Hepatocyte (in vitro differentiated cells): Measurements from ENCODE around the gene PSMC2. TPM values are rescaled to one million over a fixed set of nuclear protein-coding genes. Genes with fewer than 3 reads are reported as not detected.

Experiments
- DNase-seq: peaks from one replicate; pipeline ENCODE4 v3.0.0-alpha.2; 2016; ENCODE audit warnings: low spot score
- H2AFZ ChIP-seq: fragments of 200-600 bp; sonication (generic); 2 replicates; pipeline ENCODE4 v1.6.0; 2016; ENCODE audit warnings: antibody characterized with exemption, mild to moderate bottlenecking
- H3K27ac ChIP-seq: fragments of 200-600 bp; sonication (generic); 2 replicates; pipeline ENCODE4 v1.5.1; 2016; ENCODE audit warnings: mild to moderate bottlenecking
- H3K27me3 ChIP-seq: fragments of 200-600 bp; sonication (generic); 2 replicates; pipeline ENCODE4 v1.6.1; 2016
- H3K36me3 ChIP-seq: fragments of 200-600 bp; sonication (generic); replicated peaks from 2 replicates; pipeline ENCODE4 v1.5.1; 2016; ENCODE audit warnings: low read depth; ENCODE audit not compliant: insufficient read depth
- H3K4me1 ChIP-seq: fragments of 200-600 bp; sonication (generic); 2 replicates; pipeline ENCODE4 v1.5.1; 2016; ENCODE audit warnings: mild to moderate bottlenecking, moderate library complexity; ENCODE audit not compliant: insufficient read depth
- H3K4me2 ChIP-seq: fragments of 200-600 bp; sonication (generic); 2 replicates; pipeline ENCODE4 v1.6.0; 2016
- H3K4me3 ChIP-seq: fragments of 200-600 bp; sonication (generic); 2 replicates; pipeline ENCODE4 v1.5.1; 2016; ENCODE audit warnings: mild to moderate bottlenecking
- H3K79me2 ChIP-seq: fragments of 200-600 bp; sonication (generic); 2 replicates; pipeline ENCODE4 v1.6.0; 2017; ENCODE audit warnings: mild to moderate bottlenecking
- H3K9me2 ChIP-seq: fragments of 200-600 bp; sonication (generic); replicated peaks from 2 replicates; pipeline ENCODE4 v1.6.0; 2017; ENCODE audit warnings: mild to moderate bottlenecking; ENCODE audit not compliant: insufficient read depth
- H3K9me3 ChIP-seq: fragments of 200-600 bp; sonication (generic); 2 replicates; pipeline ENCODE4 v1.5.1; 2016; ENCODE audit warnings: low read depth, mild to moderate bottlenecking
- H4K20me1 ChIP-seq: fragments of 200-600 bp; sonication (generic); 2 replicates; pipeline ENCODE4 v1.6.0; 2016; ENCODE audit warnings: mild to moderate bottlenecking; ENCODE audit not compliant: insufficient read depth, poor library complexity, severe bottlenecking
- EZH2 ChIP-seq: fragments of 200-600 bp; sonication (generic); IDR thresholded peaks from 2 replicates; pipeline ENCODE4 v1.6.1; 2016; ENCODE audit warnings: antibody characterized with exemption, mild to moderate bottlenecking, borderline replicate concordance
- EZH2phosphoT487 ChIP-seq: fragments of 200-600 bp; sonication (generic); IDR thresholded peaks from one replicate; pipeline ENCODE4 v1.6.1; 2018; ENCODE audit warnings: antibody characterized with exemption, mild to moderate bottlenecking, low read depth, moderate library complexity; ENCODE audit not compliant: unreplicated experiment, severe bottlenecking
- WGBS: methylation state at CpG from one replicate; pipeline ENCODE4 v1.1.6; 2016; ENCODE audit warnings: low lambda C conversion rate; ENCODE audit errors: missing lambda C conversion rate; 5-methylcytosine and 5-hydroxymethylcytosine counted together
- polyA plus RNA-seq: library from polyadenylated mRNA; unstranded; fragments of >200 nt; fragmentation: Nextera tagmentation; extraction: Ambion mirVana; gene quantifications from 2 replicates; pipeline ENCODE4 v1.2.1, GENCODE V29; 2016
- total RNA-seq: library from RNA; depleted of rRNA; stranded (reverse); fragments of >200 nt; gene quantifications from 2 replicates; pipeline ENCODE4 v1.2.3, GENCODE V29; 2014
- TF ChIP-seq, protein P1 (sequence below): fragments of 200-600 bp; sonication (generic); IDR thresholded peaks from 2 replicates; pipeline ENCODE4 v1.5.1; 2016; ENCODE audit warnings: antibody characterized with exemption, mild to moderate bottlenecking; ENCODE audit not compliant: poor library complexity

Gene PSMC2
- total and polyA plus RNA-seq, 2 experiments from 2014 or later = 138 to 158 TPM

DNA sequence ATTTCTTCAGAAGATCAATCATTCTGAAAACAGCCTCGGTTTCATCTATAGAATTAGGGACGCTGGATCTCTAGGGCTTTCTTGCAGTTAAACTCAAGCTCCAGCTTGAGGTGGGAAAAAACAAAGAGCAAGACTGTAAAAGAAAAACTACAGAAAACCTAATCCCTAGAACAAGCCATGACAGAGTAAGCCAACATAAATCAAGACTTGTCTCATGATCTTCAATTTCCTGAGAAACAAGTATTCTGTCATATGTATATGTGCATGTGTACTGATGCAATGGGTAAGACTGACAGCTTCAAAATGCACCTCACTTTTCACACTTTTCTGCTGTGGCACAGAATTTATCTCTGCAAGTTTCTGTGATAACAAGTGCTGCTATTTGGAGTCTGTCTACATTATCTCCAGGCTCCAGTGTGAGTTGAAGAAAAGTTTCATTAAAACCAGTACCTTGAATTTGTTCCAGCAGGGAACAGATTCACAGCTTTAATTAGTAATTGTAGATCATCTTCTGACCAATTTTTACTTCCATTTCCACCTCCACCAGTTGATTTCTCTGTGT is 31.0 kb upstream of the PSMC2 start:
- TF ChIP-seq, protein P1, sequence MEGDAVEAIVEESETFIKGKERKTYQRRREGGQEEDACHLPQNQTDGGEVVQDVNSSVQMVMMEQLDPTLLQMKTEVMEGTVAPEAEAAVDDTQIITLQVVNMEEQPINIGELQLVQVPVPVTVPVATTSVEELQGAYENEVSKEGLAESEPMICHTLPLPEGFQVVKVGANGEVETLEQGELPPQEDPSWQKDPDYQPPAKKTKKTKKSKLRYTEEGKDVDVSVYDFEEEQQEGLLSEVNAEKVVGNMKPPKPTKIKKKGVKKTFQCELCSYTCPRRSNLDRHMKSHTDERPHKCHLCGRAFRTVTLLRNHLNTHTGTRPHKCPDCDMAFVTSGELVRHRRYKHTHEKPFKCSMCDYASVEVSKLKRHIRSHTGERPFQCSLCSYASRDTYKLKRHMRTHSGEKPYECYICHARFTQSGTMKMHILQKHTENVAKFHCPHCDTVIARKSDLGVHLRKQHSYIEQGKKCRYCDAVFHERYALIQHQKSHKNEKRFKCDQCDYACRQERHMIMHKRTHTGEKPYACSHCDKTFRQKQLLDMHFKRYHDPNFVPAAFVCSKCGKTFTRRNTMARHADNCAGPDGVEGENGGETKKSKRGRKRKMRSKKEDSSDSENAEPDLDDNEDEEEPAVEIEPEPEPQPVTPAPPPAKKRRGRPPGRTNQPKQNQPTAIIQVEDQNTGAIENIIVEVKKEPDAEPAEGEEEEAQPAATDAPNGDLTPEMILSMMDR = no peak
- TF ChIP-seq EZH2 (no peak), EZH2phosphoT487 (no peak)
- H3K27me3 ChIP-seq = no peaks in the 10 kb centered on the region
- 98% methylated on average over 2 of the region's 2 CpGs for WGBS
- no peak overlapping the region for H3K4me3 ChIP-seq
- no peak for DNase-seq
- H3K9me3 ChIP-seq = no peaks in the 10 kb centered on the region
- peaks cover 12% of the 10 kb centered on the region for H3K36me3 ChIP-seq
- H3K27ac ChIP-seq = no peak overlapping the region
- no peaks in the 10 kb centered on the region for H3K4me1 ChIP-seq
- no peaks in the 10 kb centered on the region for H4K20me1 ChIP-seq
- no peak overlapping the region for H2AFZ ChIP-seq
- no peak overlapping the region for H3K4me2 ChIP-seq
- no peaks in the 10 kb centered on the region for H3K79me2 ChIP-seq
- no peaks in the 10 kb centered on the region for H3K9me2 ChIP-seq

DNA sequence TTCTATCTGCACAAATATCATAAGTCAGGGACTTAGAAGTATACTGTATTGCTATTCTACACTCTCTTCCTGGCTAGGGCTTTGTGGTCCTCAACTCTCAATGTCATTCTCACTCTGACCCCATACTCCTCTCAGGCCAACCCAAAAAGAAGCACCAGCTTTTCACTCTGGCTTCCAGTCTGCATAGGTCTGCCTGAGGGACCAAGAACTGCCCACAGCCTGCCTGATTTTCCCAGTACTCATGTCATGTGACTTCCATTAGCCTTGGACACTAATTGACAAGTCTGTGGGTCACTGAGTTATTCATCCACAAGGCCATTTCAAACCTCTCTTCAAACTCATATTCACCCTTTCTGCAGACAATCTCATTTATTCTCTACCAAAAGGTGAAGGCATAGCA is 30.4 kb upstream of the PSMC2 start:
- Histone ChIP-seq H3K9me3 (no peaks in the 10 kb centered on the region), H2AFZ (no peak overlapping the region), H3K4me3 (no peak overlapping the region), H3K27me3 (no peaks in the 10 kb centered on the region), H3K36me3 (peaks cover 13% of the 10 kb centered on the region), H3K9me2 (no peaks in the 10 kb centered on the region), H4K20me1 (no peaks in the 10 kb centered on the region), H3K27ac (no peak overlapping the region), H3K79me2 (no peaks in the 10 kb centered on the region), H3K4me1 (no peaks in the 10 kb centered on the region), H3K4me2 (no peak overlapping the region)
- no peak for DNase-seq
- TF ChIP-seq EZH2phosphoT487 = no peak
- TF ChIP-seq, protein P1 = no peak
- no peak for TF ChIP-seq EZH2

DNA sequence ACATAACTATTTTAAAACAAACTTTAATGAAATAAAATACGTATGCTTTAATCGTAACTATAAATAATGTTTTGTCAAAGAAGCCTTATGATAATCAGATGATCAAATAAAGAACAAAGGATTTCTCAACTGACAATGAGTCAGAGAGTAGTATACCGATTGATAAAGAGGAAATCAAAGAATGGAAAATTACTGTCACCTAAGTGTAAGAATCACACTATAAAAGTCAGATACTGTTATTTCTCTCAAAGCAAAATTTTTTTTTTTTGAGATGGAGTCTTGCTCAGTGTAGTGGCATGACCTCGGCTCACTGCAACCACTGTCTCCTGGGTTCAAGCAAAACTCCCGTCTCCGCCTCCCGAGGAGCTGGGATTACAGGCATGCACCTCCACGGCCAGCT is 21.7 kb upstream of the PSMC2 start:
- H3K4me2 ChIP-seq = no peak overlapping the region
- H3K9me2 ChIP-seq = no peaks in the 10 kb centered on the region
- no peak for DNase-seq
- no peak overlapping the region for H2AFZ ChIP-seq
- H3K27ac ChIP-seq = no peak overlapping the region
- no peak overlapping the region for H3K4me3 ChIP-seq
- no peaks in the 10 kb centered on the region for H3K27me3 ChIP-seq
- no peaks in the 10 kb centered on the region for H4K20me1 ChIP-seq
- TF ChIP-seq EZH2phosphoT487 (no peak), EZH2 (no peak)
- TF ChIP-seq, protein P1 = no peak
- no peaks in the 10 kb centered on the region for H3K4me1 ChIP-seq
- peaks cover 4% of the 10 kb centered on the region for H3K36me3 ChIP-seq
- no peaks in the 10 kb centered on the region for H3K9me3 ChIP-seq
- H3K79me2 ChIP-seq = peaks cover 8% of the 10 kb centered on the region
- WGBS = 97% methylated on average over 8 of the region's 8 CpGs

DNA sequence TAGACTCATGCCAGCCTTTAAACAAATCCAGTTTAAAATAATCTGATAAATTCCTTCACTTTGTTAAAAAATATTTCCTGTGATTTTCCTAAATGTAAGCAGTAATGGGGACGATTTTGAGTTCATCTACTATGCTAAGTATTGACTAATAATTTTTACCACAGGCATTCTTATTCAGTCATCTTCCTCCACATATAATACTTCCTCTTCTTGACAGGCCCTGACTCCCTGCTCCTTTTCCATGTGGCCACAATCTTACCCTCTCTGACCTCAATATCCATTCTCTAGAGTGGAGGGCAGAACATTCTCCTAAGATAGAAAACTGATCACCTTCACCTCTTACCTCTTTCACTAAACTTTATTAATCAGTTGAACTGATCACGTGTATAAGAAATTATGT is 10.7 kb upstream of the PSMC2 start:
- no peaks in the 10 kb centered on the region for H4K20me1 ChIP-seq
- WGBS = 90% methylated on average over 2 of the region's 2 CpGs
- H3K4me1 ChIP-seq = no peaks in the 10 kb centered on the region
- DNase-seq = no peak
- no peaks in the 10 kb centered on the region for H3K9me3 ChIP-seq
- peaks cover 3% of the 10 kb centered on the region for H3K36me3 ChIP-seq
- H3K27ac ChIP-seq = no peak overlapping the region
- no peak overlapping the region for H3K4me3 ChIP-seq
- H3K4me2 ChIP-seq = no peak overlapping the region
- peaks cover 43% of the 10 kb centered on the region for H3K79me2 ChIP-seq
- H3K9me2 ChIP-seq = no peaks in the 10 kb centered on the region
- H2AFZ ChIP-seq = no peak overlapping the region
- H3K27me3 ChIP-seq = no peaks in the 10 kb centered on the region
- TF ChIP-seq EZH2 (no peak), EZH2phosphoT487 (no peak)
- TF ChIP-seq, protein P1 = no peak
